ENCODE measurements around the gene AP3B1.

The AP3B1 gene

GRCh38 chr5:78234804-78235203, 59.7 kb downstream of the AP3B1 start:
- peaks cover 5% of the 10 kb centered on the region for H3K79me2 ChIP-seq (ENCODE audit: insufficient read depth, low read length)
- no peak for DNase-seq
- H3K27me3 ChIP-seq (ENCODE audit: insufficient read depth, low read length, poor library complexity) = no peaks in the 10 kb centered on the region
- H3K9ac ChIP-seq (ENCODE audit: low read depth, low read length) = no peak overlapping the region
- peaks cover 6% of the 10 kb centered on the region for H3K36me3 ChIP-seq (ENCODE audit: insufficient read depth, low read length)
- no peak overlapping the region for H3K4me2 ChIP-seq (ENCODE audit: insufficient read depth, low read length)
- no peak overlapping the region for H2AFZ ChIP-seq (ENCODE audit: low read depth, low read length)
- no peak for ATAC-seq (ENCODE audit: insufficient read depth, low read depth)
- no peaks in the 10 kb centered on the region for H3K4me1 ChIP-seq (ENCODE audit: insufficient read depth, low read length)
- no peaks in the 10 kb centered on the region for H3K9me3 ChIP-seq (ENCODE audit: insufficient read depth, low read length, severe bottlenecking)
- peaks cover 7% of the 10 kb centered on the region; the same call in 1 of the 2 replicates for H4K20me1 ChIP-seq (ENCODE audit: insufficient read depth, low read length)
- no peak overlapping the region for H3K27ac ChIP-seq (ENCODE audit: low read length)
- H3K4me3 ChIP-seq (ENCODE audit: low read depth in 1 of 2, low read length in 2 of 2) = no peak overlapping the region
- no peak for TF ChIP-seq EZH2 (IDR thresholded peaks at IDR 0.05; ENCODE audit: borderline replicate concordance, low read depth, low read length, severe bottlenecking)
- no peak for TF ChIP-seq CTCF (IDR thresholded peaks at IDR 0.05; ENCODE audit: borderline replicate concordance, extremely low read depth, low read length, poor library complexity, severe bottlenecking)

GRCh38 chr5:78232163-78232562, 62.3 kb downstream of the AP3B1 start:
- Histone ChIP-seq H3K79me2 (ENCODE audit: insufficient read depth, low read length) (peaks cover 10% of the 10 kb centered on the region), H3K9me3 (ENCODE audit: insufficient read depth, low read length, severe bottlenecking) (no peaks in the 10 kb centered on the region), H3K36me3 (ENCODE audit: insufficient read depth, low read length) (no peaks in the 10 kb centered on the region; the same call in 1 of the 2 replicates), H3K4me3 (ENCODE audit: low read depth in 1 of 2, low read length in 2 of 2) (no peak overlapping the region), H3K4me2 (ENCODE audit: insufficient read depth, low read length) (no peak overlapping the region), H2AFZ (ENCODE audit: low read depth, low read length) (no peak overlapping the region), H4K20me1 (ENCODE audit: insufficient read depth, low read length) (0 out of 2 replicates have a peak, but pooled peaks cover 4% of the 10 kb centered on the region), H3K9ac (ENCODE audit: low read depth, low read length) (no peak overlapping the region), H3K27me3 (ENCODE audit: insufficient read depth, low read length, poor library complexity) (no peaks in the 10 kb centered on the region), H3K27ac (ENCODE audit: low read length) (no peak overlapping the region), H3K4me1 (ENCODE audit: insufficient read depth, low read length) (no peaks in the 10 kb centered on the region)
- ATAC-seq (ENCODE audit: insufficient read depth, low read depth) (no peak), DNase-seq (no peak)
- TF ChIP-seq CTCF (IDR thresholded peaks at IDR 0.05; ENCODE audit: borderline replicate concordance, extremely low read depth, low read length, poor library complexity, severe bottlenecking) = no peak
- no peak for TF ChIP-seq EZH2 (IDR thresholded peaks at IDR 0.05; ENCODE audit: borderline replicate concordance, low read depth, low read length, severe bottlenecking)

GRCh38 chr5:78224358-78224757, 70.1 kb downstream of the AP3B1 start:
- ATAC-seq (ENCODE audit: insufficient read depth, low read depth) (no peak), DNase-seq (no peak)
- Histone ChIP-seq H3K4me2 (ENCODE audit: insufficient read depth, low read length) (no peak overlapping the region), H3K9me3 (ENCODE audit: insufficient read depth, low read length, severe bottlenecking) (no peaks in the 10 kb centered on the region), H3K4me1 (ENCODE audit: insufficient read depth, low read length) (no peaks in the 10 kb centered on the region), H3K27ac (ENCODE audit: low read length) (no peak overlapping the region), H4K20me1 (ENCODE audit: insufficient read depth, low read length) (no peaks in the 10 kb centered on the region), H3K4me3 (ENCODE audit: low read depth in 1 of 2, low read length in 2 of 2) (no peak overlapping the region), H3K79me2 (ENCODE audit: insufficient read depth, low read length) (peaks cover 3% of the 10 kb centered on the region; the same call in 1 of the 2 replicates), H3K9ac (ENCODE audit: low read depth, low read length) (no peak overlapping the region), H3K27me3 (ENCODE audit: insufficient read depth, low read length, poor library complexity) (no peaks in the 10 kb centered on the region), H2AFZ (ENCODE audit: low read depth, low read length) (no peak overlapping the region), H3K36me3 (ENCODE audit: insufficient read depth, low read length) (peaks cover 30% of the 10 kb centered on the region; the same call in 1 of the 2 replicates)
- no peak for TF ChIP-seq EZH2 (IDR thresholded peaks at IDR 0.05; ENCODE audit: borderline replicate concordance, low read depth, low read length, severe bottlenecking)

GRCh38 chr5:78221964-78222451, 72.5 kb downstream of the AP3B1 start:
- Histone ChIP-seq H4K20me1 (ENCODE audit: insufficient read depth, low read length) (no peaks in the 10 kb centered on the region), H3K27me3 (ENCODE audit: insufficient read depth, low read length, poor library complexity) (no peaks in the 10 kb centered on the region), H3K4me2 (ENCODE audit: insufficient read depth, low read length) (no peak overlapping the region), H3K4me1 (ENCODE audit: insufficient read depth, low read length) (no peaks in the 10 kb centered on the region), H3K36me3 (ENCODE audit: insufficient read depth, low read length) (peaks cover 30% of the 10 kb centered on the region; the same call in 1 of the 2 replicates), H3K9me3 (ENCODE audit: insufficient read depth, low read length, severe bottlenecking) (no peaks in the 10 kb centered on the region), H3K79me2 (ENCODE audit: insufficient read depth, low read length) (no peaks in the 10 kb centered on the region), H2AFZ (ENCODE audit: low read depth, low read length) (no peak overlapping the region), H3K9ac (ENCODE audit: low read depth, low read length) (no peak overlapping the region), H3K4me3 (ENCODE audit: low read depth in 1 of 2, low read length in 2 of 2) (no peak overlapping the region), H3K27ac (ENCODE audit: low read length) (no peak overlapping the region)
- DNase-seq (no peak), ATAC-seq (ENCODE audit: insufficient read depth, low read depth) (no peak)
- TF ChIP-seq EZH2 (IDR thresholded peaks at IDR 0.05; ENCODE audit: borderline replicate concordance, low read depth, low read length, severe bottlenecking) = no peak
- TF ChIP-seq CTCF (IDR thresholded peaks at IDR 0.05; ENCODE audit: borderline replicate concordance, extremely low read depth, low read length, poor library complexity, severe bottlenecking) = peak; percentile 29
